Smooth muscle cell (in vitro differentiated cells): ENCODE measurements around the gene FFAR1. TPM values are rescaled to one million over a fixed set of nuclear protein-coding genes. Genes with fewer than 3 reads are reported as not detected.

ENCODE experiments used
- DNase-seq: peaks from one replicate; lab custom pipeline; 2025; ENCODE audit not compliant: unreplicated experiment; lab: John Stamatoyannopoulos, UW
- H2AFZ ChIP-seq: fragments of 200-600 bp; sonication (generic); 2 replicates; pipeline ENCODE4 v1.6.0; 2016; ENCODE audit warnings: antibody characterized with exemption, low read depth, mild to moderate bottlenecking
- H3F3A ChIP-seq: fragments of 200-600 bp; sonication (generic); 2 replicates; pipeline ENCODE4 v1.6.0; 2017; ENCODE audit warnings: antibody characterized with exemption, low read depth
- H3K27ac ChIP-seq: fragments of 200-600 bp; sonication (generic); 2 replicates; pipeline ENCODE4 v1.5.1; 2016; ENCODE audit warnings: low read depth, mild to moderate bottlenecking
- H3K27me3 ChIP-seq: fragments of 200-600 bp; sonication (generic); 2 replicates; pipeline ENCODE4 v1.6.1; 2016; ENCODE audit warnings: low read depth, mild to moderate bottlenecking
- H3K36me3 ChIP-seq: fragments of 200-600 bp; sonication (generic); 2 replicates; pipeline ENCODE4 v1.5.1; 2016; ENCODE audit warnings: low read depth
- H3K4me1 ChIP-seq: fragments of 200-600 bp; sonication (generic); 2 replicates; pipeline ENCODE4 v1.5.1; 2016; ENCODE audit warnings: low read depth
- H3K4me2 ChIP-seq: fragments of 200-600 bp; sonication (generic); 2 replicates; pipeline ENCODE4 v1.6.0; 2016; ENCODE audit warnings: mild to moderate bottlenecking
- H3K4me3 ChIP-seq: fragments of 200-600 bp; sonication (generic); 2 replicates; pipeline ENCODE4 v1.5.1; 2016; ENCODE audit warnings: mild to moderate bottlenecking
- H3K79me2 ChIP-seq: fragments of 200-600 bp; sonication (generic); 2 replicates; pipeline ENCODE4 v1.6.0; 2016; ENCODE audit warnings: low read depth, mild to moderate bottlenecking
- H3K9ac ChIP-seq: fragments of 200-600 bp; sonication (generic); 2 replicates; pipeline ENCODE4 v1.6.0; 2016; ENCODE audit warnings: low read depth
- H3K9me3 ChIP-seq: fragments of 200-600 bp; sonication (generic); replicated peaks from 2 replicates; pipeline ENCODE4 v1.5.1; 2016; ENCODE audit warnings: low read depth
- H4K20me1 ChIP-seq: fragments of 200-600 bp; sonication (generic); 2 replicates; pipeline ENCODE4 v1.6.0; 2016; ENCODE audit warnings: low read depth
- CTCF ChIP-seq: fragments of 200-600 bp; sonication (generic); IDR thresholded peaks from 2 replicates; pipeline ENCODE4 v1.5.1; 2017; ENCODE audit warnings: borderline replicate concordance, mild to moderate bottlenecking, antibody characterized with exemption; ENCODE audit not compliant: insufficient read depth, poor library complexity, severe bottlenecking
- WGBS: methylation state at CpG from one replicate; pipeline ENCODE4 v1.1.7; 2016; ENCODE audit warnings: low lambda C conversion rate; 5-methylcytosine and 5-hydroxymethylcytosine counted together
- polyA plus RNA-seq: library from polyadenylated mRNA; unstranded; fragments of >200 nt; fragmentation: Nextera tagmentation; extraction: Ambion mirVana; gene quantifications from 2 replicates; pipeline ENCODE4 v1.2.1, GENCODE V29; 2016
- total RNA-seq: library from RNA; depleted of rRNA; stranded (reverse); fragments of >200 nt; gene quantifications from 2 replicates; pipeline ENCODE4 v1.2.3, GENCODE V29; 2014

FFAR1 gene
- total and polyA plus RNA-seq, 2 experiments from 2014 or later, result not detected

GRCh38 chr19:35342430-35342829, 5.3 kb upstream of the FFAR1 start:
- no peak overlapping the region for H2AFZ ChIP-seq
- H3F3A ChIP-seq, result no peaks in the 10 kb centered on the region
- H4K20me1 ChIP-seq, result no peaks in the 10 kb centered on the region
- H3K4me1 ChIP-seq, result no peaks in the 10 kb centered on the region
- no peaks in the 10 kb centered on the region for H3K36me3 ChIP-seq
- H3K9me3 ChIP-seq, result no peaks in the 10 kb centered on the region
- no peak overlapping the region for H3K4me2 ChIP-seq
- H3K9ac ChIP-seq, result no peak overlapping the region
- 40% methylated on average over 5 of the region's 5 CpGs for WGBS
- no peak for DNase-seq
- H3K4me3 ChIP-seq, result no peak overlapping the region
- H3K27ac ChIP-seq, result no peak overlapping the region
- H3K27me3 ChIP-seq, result no peaks in the 10 kb centered on the region
- no peak for TF ChIP-seq CTCF
- no peaks in the 10 kb centered on the region for H3K79me2 ChIP-seq

- Histone ChIP-seq H3K27me3 (no peaks in the 10 kb centered on the region), H3K9ac (no peak overlapping the region), H3K9me3 (no peaks in the 10 kb centered on the region), H3K79me2 (no peaks in the 10 kb centered on the region), H4K20me1 (no peaks in the 10 kb centered on the region), H3K36me3 (no peaks in the 10 kb centered on the region), H3K4me3 (no peak overlapping the region), H2AFZ (no peak overlapping the region), H3K27ac (no peak overlapping the region), H3K4me2 (no peak overlapping the region), H3F3A (no peaks in the 10 kb centered on the region), H3K4me1 (no peaks in the 10 kb centered on the region)
- TF ChIP-seq CTCF, result no peak
- WGBS, result 89% methylated on average over 17 of the region's 17 CpGs
- DNase-seq, result no peak
These were observed 3.1 kb upstream of the FFAR1 start for GRCh38 chr19:35344511-35345031.

- Histone ChIP-seq H3K36me3 (no peaks in the 10 kb centered on the region), H3F3A (no peaks in the 10 kb centered on the region), H3K4me2 (no peak overlapping the region), H3K79me2 (no peaks in the 10 kb centered on the region), H4K20me1 (no peaks in the 10 kb centered on the region), H3K4me3 (no peak overlapping the region), H3K27me3 (no peaks in the 10 kb centered on the region), H3K9ac (no peak overlapping the region), H3K4me1 (no peaks in the 10 kb centered on the region), H2AFZ (no peak overlapping the region), H3K27ac (no peak overlapping the region), H3K9me3 (no peaks in the 10 kb centered on the region)
- no peak for TF ChIP-seq CTCF
- 84% methylated on average over 11 of the region's 11 CpGs for WGBS
- no peak for DNase-seq
These were observed 2.0 kb upstream of the FFAR1 start for GRCh38 chr19:35345671-35346111.
